Thyroid gland (tissue), 4 donors: Measurements from ENCODE around the gene EXOC3. TPM values are rescaled to one million over a fixed set of nuclear protein-coding genes. Genes with fewer than 3 reads are reported as not detected.

Experiments used
- DNase-seq, 2 donors: peaks; one replicate each; pipeline ENCODE4 v3.0.0-alpha.2; 2019
- H3K27ac ChIP-seq, 3 donors: fragments of 200-600 bp; sonication (generic); 1 replicate in 2 of 3; 2 replicates in 1 of 3; pipeline ENCODE4 v1.5.1; 2016 to 2019; ENCODE audit warnings: mild to moderate bottlenecking in 1 of 3, moderate library complexity in 1 of 3
- H3K27me3 ChIP-seq: fragments of 200-600 bp; sonication (generic); one replicate; pipeline ENCODE4 v1.5.1; 2019
- H3K36me3 ChIP-seq, 2 donors: fragments of 200-600 bp; sonication (generic); one replicate each; pipeline ENCODE4 v1.5.1; 2016 to 2019
- H3K4me1 ChIP-seq, 2 donors: fragments of 200-600 bp; sonication (generic); one replicate each; pipeline ENCODE4 v1.5.1; 2017 to 2019
- H3K4me3 ChIP-seq, 3 donors: fragments of 200-600 bp; sonication (generic); replicated peaks in 1 of 3; 1 replicate in 2 of 3; 2 replicates in 1 of 3; pipeline ENCODE4 v1.5.1; 2016; ENCODE audit warnings: mild to moderate bottlenecking in 1 of 3
- H3K9me3 ChIP-seq: fragments of 200-600 bp; sonication (generic); one replicate; pipeline ENCODE4 v1.5.1; 2017
- CTCF ChIP-seq, 6 experiments: fragments of 200-600 bp in 3 of 6; fragments of 450-650 bp in 3 of 6; sonication (generic) in 3 of 6; IDR thresholded peaks; one replicate each; pipeline ENCODE4 v1.5.1; 2016 to 2019; ENCODE audit warnings: antibody characterized with exemption in 6 of 6, mild to moderate bottlenecking in 2 of 6, inconsistent platforms in 1 of 6, moderate library complexity in 1 of 6
- POLR2A ChIP-seq, 2 donors: fragments of 450-650 bp; IDR thresholded peaks; one replicate each; pipeline ENCODE4 v1.6.1; 2017; ENCODE audit warnings: antibody characterized with exemption in 2 of 2, mild to moderate bottlenecking in 2 of 2, moderate library complexity in 1 of 2
- WGBS, 2 donors: methylation state at CpG; one replicate each; pipeline ENCODE4 v1.1.5; 2017; 5-methylcytosine and 5-hydroxymethylcytosine counted together
- intact Hi-C: fragments of 100-400 bp; cut with DNase I; formaldehyde crosslinking; loops from one replicate; pipeline ENCODE4 v1.15.1; 2023
- total RNA-seq, 4 donors: library from RNA; depleted of rRNA; stranded (reverse); fragments of >200 nt; gene quantifications; one replicate each; pipeline ENCODE4 v1.2.3, GENCODE V29; 2016

The EXOC3 gene
- total RNA-seq, 4 donors from 2014 or later: 39.7 to 49.6 (median 45.0) TPM

- no peak for TF ChIP-seq POLR2A (IDR thresholded peaks at IDR 0.05)
- no peak for TF ChIP-seq CTCF (IDR thresholded peaks at IDR 0.05)
- Histone ChIP-seq H3K4me3 (no peak overlapping the region), H3K36me3 (no peaks in the 10 kb centered on the region), H3K9me3 (no peaks in the 10 kb centered on the region), H3K4me1 (peaks cover 20% of the 10 kb centered on the region in 2 donors), H3K27ac (no peak overlapping the region), H3K27me3 (peaks cover 17% of the 10 kb centered on the region)
- intact Hi-C loops: no loop called here
- DNase-seq: no peak
- WGBS, 2 donors: 76 to 89% methylated on average over 25 to 39 of the region's 51 CpGs
Measured at GRCh38 chr5:476102-476813, 33.3 kb downstream of the EXOC3 start.

DNA sequence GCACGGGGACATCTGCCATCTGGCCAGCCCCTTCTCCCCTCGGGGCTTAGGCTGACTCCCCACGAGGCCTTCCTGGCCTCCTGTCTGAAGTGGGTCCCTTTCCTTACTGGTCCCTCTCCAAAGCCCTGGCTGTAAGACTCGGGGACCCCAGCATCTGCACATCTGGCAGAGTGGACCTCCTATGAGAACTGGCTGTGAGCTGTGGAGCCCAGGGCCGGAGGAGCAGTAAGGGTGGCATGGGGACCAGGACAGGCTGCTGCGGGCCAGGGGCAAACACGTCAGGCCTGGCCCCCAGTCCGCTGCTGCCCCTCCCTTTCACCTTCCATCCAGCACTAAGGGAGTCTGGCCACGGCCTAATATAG lies 33.8 kb downstream of the EXOC3 start:
- WGBS, 2 donors: 75 to 79% methylated on average over 1 to 6 of the region's 9 CpGs
- H3K4me1 ChIP-seq: peaks cover 15 to 17% of the 10 kb centered on the region in 2 donors
- no peak for DNase-seq
- no peak overlapping the region for H3K27ac ChIP-seq
- TF ChIP-seq CTCF (IDR thresholded peaks at IDR 0.05): no peak
- TF ChIP-seq POLR2A (IDR thresholded peaks at IDR 0.05): no peak
- intact Hi-C loops: no loop called here
- H3K27me3 ChIP-seq: peaks cover 17% of the 10 kb centered on the region
- H3K9me3 ChIP-seq: no peaks in the 10 kb centered on the region
- H3K36me3 ChIP-seq: no peaks in the 10 kb centered on the region
- no peak overlapping the region for H3K4me3 ChIP-seq

DNA sequence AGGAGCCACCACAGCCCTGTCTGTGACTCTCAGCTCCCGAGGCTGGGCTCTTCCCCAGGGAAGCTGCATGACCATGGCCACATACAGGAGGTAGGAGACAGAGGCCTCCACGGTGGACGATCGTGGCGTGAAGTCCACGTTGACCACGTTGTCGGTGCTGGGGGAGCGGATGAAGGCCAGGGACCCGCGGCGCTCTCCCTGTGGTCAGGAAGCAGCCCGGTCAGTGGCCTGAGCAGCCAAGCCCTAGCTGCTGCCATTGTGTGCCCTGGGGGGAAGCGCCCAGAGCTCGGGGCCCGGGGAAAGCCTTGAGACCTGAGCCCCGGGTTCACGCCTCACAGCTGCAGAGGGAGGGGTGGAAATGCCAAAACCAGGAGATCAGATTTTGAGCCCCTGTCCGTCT lies 34.3 kb downstream of the EXOC3 start:
- no peak for DNase-seq
- Histone ChIP-seq H3K36me3 (no peaks in the 10 kb centered on the region), H3K27ac (no peak overlapping the region), H3K9me3 (no peaks in the 10 kb centered on the region), H3K27me3 (peaks cover 17% of the 10 kb centered on the region), H3K4me3 (no peak overlapping the region), H3K4me1 (peaks cover 10 to 13% of the 10 kb centered on the region in 2 donors)
- TF ChIP-seq POLR2A (IDR thresholded peaks at IDR 0.05): no peak
- TF ChIP-seq CTCF (IDR thresholded peaks at IDR 0.05): no peak
- intact Hi-C loops: no loop called here
- 74 to 79% methylated on average over 15 to 16 of the region's 19 CpGs for WGBS, 2 donors

DNA sequence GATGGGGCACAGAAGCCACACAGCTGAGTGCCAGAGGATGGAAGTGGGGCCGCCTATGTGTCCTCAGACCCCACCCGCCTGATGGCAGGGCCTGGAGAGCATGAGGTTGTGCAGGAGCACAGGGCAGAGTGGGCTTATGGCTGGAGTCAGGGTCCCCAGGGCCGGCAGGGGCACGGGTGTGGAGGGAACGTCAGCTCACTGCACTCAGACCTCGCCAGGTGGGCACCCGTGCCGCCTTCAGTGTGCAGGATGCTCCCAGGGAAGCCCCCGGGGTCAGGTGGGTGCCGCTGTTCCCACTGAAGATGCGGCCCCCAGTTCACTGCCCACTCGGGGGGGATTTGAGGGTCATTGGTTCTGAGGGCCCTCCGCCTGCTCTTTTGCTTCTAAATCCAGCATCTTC lies 34.9 kb downstream of the EXOC3 start:
- intact Hi-C loops: no loop called here

More for the DNA sequence above, 34.9 kb downstream of the EXOC3 start:
- no peak overlapping the region for H3K4me3 ChIP-seq
- H3K9me3 ChIP-seq: no peaks in the 10 kb centered on the region
- H3K36me3 ChIP-seq: no peaks in the 10 kb centered on the region
- no peak for DNase-seq
- H3K27me3 ChIP-seq: peaks cover 17% of the 10 kb centered on the region
- TF ChIP-seq CTCF (IDR thresholded peaks at IDR 0.05) (no peak), POLR2A (IDR thresholded peaks at IDR 0.05) (no peak)
- WGBS, 2 donors: 87 to 90% methylated on average over 2 to 11 of the region's 13 CpGs
- peaks cover 8 to 10% of the 10 kb centered on the region in 2 donors for H3K4me1 ChIP-seq
- no peak overlapping the region for H3K27ac ChIP-seq
